Endometrial microvascular endothelial cells (primary cell): ENCODE measurements around the gene PTPN13. TPM values are rescaled to one million over a fixed set of nuclear protein-coding genes. Genes with fewer than 3 reads are reported as not detected.

ENCODE experiments used
- in situ Hi-C: cut with HindIII; loops from 2 replicates; pipeline ENCODE4 v1.10.0; 2017; ENCODE audit warnings: low sequenced_read_pairs, low pct_unique_long_range_greater_than_20kb; ENCODE audit errors: inconsistent ontology term
- total RNA-seq: library from RNA; depleted of rRNA; stranded (reverse); fragments of >200 nt; gene quantifications from one replicate; pipeline ENCODE4 v1.2.3, GENCODE V29; 2015; ENCODE audit errors: inconsistent ontology term

The PTPN13 gene
- total RNA-seq, 1 donor from 2014 or later, result under 0.01 TPM

DNA sequence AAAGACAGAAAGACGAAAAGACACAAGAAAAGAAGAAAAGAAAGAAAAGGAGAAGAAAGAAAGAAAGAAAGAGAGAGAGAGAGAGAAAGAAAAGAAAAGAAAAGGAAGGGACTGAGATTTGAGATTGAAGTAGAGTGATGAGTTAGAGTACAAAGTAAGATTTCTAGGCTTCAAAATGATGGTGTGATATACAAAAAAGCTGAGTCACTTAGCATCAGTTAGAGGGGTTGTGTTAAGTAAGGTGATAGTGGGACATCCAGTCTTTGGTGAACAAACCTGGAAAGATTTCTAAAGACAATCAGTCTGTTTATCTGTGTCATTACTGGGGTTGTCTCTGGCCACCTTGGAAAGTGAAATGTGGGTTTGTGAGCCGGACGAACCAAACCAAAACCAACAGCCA lies 241.6 kb downstream of the PTPN13 start:
- in situ Hi-C loops, result no loop called here

GRCh38 chr4:86837691-86838503 lies 243.8 kb downstream of the PTPN13 start:
- in situ Hi-C loops, result no loop called here

DNA sequence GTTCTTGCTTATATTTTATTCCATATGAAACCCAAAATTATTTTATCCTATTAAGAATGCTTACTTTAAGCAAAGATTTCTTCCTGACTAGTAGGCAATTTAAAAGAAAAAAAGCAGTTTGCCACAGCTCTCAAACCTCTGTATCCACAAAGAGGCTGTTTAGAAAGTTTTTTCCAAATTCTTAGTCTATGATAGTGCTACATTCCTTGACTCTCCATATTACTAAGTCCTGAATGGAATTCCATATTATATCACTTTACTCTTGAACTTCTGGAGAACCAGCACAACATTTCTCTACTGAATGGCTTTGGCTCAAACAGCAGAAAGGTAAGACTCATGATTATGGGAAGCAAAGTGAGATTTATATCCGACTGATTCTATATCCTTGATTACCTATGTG lies 246.7 kb downstream of the PTPN13 start:
- in situ Hi-C loops, result no loop called here

GRCh38 chr4:86841309-86841708 lies 247.2 kb downstream of the PTPN13 start:
- in situ Hi-C loops, result no loop called here

GRCh38 chr4:86845593-86845992 lies 251.5 kb downstream of the PTPN13 start:
- in situ Hi-C loops, result no loop called here

DNA sequence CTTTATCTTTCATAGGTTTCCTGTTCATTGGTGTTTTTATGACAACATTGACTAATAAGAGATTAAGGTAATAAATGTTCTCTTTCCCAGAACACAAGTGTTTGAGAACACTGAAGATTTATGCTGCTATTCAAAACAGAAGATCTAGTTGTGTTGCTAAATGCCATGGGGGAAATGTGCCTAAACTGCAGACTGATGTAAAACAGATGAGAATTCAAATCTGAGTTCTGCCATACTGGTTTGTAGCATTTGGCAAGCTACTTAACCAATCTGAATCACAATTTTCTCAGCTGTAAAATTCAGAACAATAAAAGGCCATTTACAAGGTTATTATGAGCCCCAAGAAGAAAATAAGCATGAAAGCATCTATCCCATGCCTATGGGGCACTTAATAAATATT lies 252.8 kb downstream of the PTPN13 start:
- in situ Hi-C loops, result no loop called here

- in situ Hi-C loops, result no loop called here
Observed at GRCh38 chr4:86847571-86847970, 253.5 kb downstream of the PTPN13 start.

GRCh38 chr4:86848136-86848535 lies 254.0 kb downstream of the PTPN13 start:
- in situ Hi-C loops, result no loop called here

DNA sequence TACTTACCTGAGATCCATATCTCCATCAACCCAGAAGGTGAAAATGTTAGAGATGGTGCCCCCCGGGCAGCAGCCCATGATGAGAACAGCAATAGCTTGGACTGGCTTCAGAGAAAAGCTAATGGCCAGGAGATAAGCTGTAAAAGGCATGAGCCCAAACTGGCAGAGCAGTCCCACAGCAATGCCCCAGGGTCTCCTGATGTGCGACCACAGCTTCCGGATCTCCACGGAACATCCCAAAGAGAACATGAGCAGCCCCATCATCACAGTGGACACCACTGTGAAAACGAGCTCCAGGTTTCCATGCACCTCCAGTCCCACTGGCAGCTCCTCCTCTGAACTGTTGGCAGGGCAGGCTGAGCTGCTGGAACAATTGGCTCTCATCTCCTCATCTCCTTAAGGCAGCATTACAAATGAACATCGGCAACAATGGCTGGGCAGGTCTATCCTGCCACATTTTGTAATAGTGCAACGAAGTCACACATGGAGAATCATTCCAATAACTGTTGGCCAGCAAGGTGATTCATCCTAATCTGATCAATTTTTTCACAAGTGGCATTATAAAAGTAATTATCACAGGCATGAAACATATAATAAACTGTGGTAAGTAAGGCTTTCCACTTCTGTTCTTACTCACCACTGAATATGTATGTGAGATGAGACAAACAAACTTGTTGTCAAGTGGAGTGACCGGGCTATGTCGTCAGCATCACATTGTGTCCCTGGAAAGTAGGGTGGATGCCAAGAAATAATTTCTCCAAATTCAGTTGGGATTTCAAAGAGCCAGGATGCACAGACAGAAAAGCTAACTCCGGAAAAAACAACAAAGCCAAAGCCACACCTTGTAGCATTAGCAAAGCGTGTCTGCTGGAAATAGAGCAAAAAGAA lies 254.9 kb downstream of the PTPN13 start, which contains the start of gene SLC10A6:
TSS of gene SLC10A6 (minus strand) at position 653 of the 888 bp plus-strand sequence. CDS start at position 384, 269 bp downstream.
- in situ Hi-C loops, result no loop called here

DNA sequence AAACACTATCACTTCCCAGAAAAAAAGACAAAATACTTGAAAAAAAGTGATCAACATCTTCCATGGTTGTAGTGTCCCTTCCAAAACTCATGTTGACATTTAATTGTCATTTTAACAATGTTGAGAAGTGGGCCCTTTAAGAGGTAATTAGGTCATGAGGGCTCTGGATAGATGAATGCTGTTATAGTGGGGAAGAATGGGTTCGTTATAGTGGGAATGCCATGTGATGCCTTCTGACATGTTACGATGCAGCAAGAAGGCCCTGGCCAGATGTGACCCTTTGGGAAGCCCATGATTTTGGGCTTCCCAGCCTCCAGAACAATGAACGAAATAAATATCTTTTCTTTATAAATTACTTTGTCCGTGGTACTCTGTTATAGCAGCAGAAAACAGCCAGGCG lies 259.1 kb downstream of the PTPN13 start:
- in situ Hi-C loops, result no loop called here

DNA sequence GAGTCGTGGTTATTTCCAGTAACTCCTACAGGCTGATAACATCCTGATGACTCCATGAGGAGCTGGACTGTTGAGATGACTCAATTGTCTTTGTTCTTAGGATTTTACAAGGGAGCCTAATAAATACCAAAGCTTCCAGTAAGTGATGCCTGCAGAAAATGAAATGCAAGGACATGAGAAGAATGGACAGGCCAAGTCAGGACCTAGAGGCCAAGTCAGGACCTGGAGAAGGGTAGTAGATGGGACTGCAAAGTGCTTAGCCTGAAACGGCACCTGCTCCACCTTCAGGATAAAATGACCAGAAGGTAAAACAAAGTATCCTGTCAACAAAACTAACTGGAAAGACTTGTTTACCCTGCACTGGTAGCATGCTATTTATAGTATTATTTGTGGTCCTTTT lies 261.5 kb downstream of the PTPN13 start:
- in situ Hi-C loops, result no loop called here

DNA sequence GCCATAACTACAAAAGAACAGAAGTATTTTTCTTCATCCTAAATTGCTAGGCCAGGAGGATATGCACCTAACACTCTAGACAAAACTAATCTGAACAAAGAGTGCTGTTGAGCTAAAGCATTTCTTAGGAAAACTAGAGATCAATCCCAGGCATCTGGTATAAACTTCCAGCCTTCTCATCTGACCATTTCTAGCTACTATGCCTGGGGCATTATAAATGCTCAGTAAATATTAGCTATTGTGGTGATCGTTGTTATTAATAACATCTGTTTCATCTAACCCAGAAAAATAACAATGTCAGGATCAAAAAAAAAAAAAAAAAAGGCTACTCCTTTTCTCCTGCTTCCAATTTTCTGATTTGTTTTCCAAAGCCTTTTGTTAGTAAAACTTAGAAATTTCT lies 262.8 kb downstream of the PTPN13 start:
- in situ Hi-C loops, result no loop called here

DNA sequence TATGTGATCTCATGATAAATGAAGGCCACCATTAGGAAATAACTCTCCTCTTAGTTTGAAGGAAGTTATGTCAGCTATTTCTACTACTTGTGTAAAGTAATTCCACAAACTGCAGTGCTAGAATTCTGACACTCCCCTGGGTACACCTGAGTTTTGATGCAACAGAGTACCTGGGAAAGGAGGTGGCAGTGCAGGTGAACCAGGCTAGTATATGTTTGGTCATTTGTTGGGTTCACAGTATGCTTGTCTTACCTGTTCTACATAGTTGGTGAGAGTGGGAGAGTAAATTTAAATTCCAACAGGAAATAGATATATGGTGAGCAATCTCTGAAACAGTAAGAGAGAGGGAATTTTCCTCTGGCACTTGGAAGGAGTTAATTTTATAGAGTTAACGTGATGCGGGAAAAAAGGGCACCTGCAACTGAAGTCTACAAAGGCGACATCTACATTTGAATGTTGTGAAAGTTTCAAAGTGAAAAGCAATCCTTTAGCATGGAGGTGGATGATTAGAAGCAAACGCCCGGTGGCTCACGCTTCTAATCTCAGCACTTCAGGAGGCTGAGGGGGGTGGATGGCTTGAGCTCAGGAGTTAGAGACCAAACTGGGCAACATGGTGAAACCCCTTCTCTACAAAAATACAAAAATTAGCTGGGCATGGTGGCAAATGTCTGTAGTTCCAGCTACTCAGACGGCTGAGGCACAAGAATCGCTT lies 263.4 kb downstream of the PTPN13 start:
- in situ Hi-C loops, result no loop called here

Other genes starting within 250 kb of the PTPN13 start
- not detected for gene MAPK10, start 234.3 kb upstream of the PTPN13 start, total RNA-seq